GM12873 (cell line): ENCODE measurements around the gene SLC2A10.

Experiments used
- CTCF ChIP-seq: IDR thresholded peaks from 2 replicates; pipeline ENCODE4 v1.5.1; 2012; ENCODE audit warnings: low read depth, mild to moderate bottlenecking, moderate library complexity, low read length, control low read depth; ENCODE audit not compliant: insufficient read depth; ENCODE audit errors: missing control alignments

The SLC2A10 gene

GRCh38 chr20:46775806-46776205 lies 66.4 kb downstream of the SLC2A10 start:
- no peak for TF ChIP-seq CTCF

- TF ChIP-seq CTCF: no peak
Observed at GRCh38 chr20:46777331-46777730, 67.9 kb downstream of the SLC2A10 start.

- TF ChIP-seq CTCF: no peak
Observed at GRCh38 chr20:46779831-46780230, 70.4 kb downstream of the SLC2A10 start.

GRCh38 chr20:46784436-46785127 lies 75.1 kb downstream of the SLC2A10 start:
- TF ChIP-seq CTCF: no peak
